ENCODE results near the gene ABCD1.
"Not testable (repeated sequence)": the region's sequence is repeated elsewhere in the genome, so short reads cannot be mapped to it uniquely, and the experiment has no call there.

The ABCD1 gene

GRCh38 chrX:153734871-153735270, 10.2 kb downstream of the ABCD1 start:
- no peak for DNase-seq (ENCODE audit: low read depth in 3 of 3)

DNA sequence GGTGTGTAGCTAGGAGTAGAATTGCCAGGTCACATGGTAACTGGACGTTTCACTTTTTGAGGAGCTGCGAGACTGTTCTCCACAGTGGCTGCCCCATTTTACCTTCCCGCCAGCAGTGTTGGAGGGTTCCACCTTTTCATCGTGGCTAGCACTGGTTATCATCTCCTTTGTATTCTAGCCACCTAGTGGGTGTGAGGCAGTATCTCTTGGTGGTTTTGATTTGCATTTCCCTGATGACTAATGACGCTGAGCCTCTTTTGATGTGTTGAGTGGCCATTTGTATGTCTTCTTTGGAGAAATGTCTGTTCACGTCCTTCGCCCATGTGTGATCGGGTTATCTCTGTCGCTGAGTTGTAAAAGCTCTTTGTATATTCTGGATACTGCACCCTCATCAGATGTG, 10.6 kb downstream of the ABCD1 start:
- DNase-seq (ENCODE audit: low read depth in 3 of 3), result no peak

- DNase-seq (ENCODE audit: low read depth in 3 of 3), result no peak
Measured at GRCh38 chrX:153736071-153736820, 11.6 kb downstream of the ABCD1 start.

DNA sequence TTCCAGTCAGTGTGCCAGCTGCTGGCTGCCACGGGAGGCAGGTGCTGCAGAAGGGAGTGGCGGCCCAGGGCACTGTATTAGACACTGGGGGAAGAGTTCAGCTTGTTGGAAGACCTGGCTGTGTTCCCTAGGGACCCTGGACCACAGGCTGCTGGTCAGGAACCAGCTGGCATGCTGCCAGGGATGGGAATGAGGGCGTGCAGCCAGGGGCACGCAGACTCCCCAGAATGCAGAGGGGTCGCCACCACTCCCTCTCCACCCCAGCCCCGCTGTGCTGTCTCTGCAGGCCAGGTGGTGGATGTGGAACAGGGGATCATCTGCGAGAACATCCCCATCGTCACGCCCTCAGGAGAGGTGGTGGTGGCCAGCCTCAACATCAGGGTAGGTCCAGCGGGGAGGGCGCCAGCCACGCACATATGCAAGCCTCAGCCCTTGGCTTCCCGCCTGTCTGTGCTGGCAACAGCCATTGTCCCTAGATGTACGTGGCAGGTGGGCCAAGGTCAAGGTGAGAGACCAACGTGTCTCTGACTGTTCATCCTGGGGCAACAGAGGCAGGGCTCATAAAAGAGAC, 12.3 kb downstream of the ABCD1 start:
- DNase-seq (ENCODE audit: low read depth in 3 of 3), result no peak

DNA sequence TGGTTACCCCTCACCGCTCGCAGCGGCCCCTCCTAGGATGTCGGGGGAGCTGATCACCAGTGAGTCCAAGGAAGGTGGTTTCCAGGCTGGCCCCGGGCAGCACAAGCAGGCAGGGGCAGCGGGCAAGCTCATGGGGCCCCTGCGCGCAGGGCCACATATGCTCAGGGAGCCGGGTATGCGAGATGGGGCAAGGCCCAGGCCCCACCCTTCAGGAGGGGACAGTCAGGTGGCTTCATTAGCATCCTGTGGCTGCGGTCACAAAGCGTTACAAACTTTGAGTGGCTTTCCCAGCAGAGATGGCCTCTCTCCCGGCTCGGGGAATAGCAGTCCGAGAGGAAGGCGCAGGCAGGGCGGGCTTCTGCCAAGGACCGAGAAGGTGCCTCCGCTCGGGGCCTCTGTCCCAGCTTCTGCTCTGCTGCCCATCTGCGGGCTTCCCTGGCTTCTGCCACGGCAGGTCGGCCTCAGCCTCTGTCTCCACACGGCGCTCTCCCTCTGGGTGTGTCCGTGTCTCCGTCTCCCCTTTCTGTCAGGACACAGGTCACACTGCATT, 13.5 kb downstream of the ABCD1 start:
- no peak for DNase-seq (ENCODE audit: low read depth in 3 of 3)

DNA sequence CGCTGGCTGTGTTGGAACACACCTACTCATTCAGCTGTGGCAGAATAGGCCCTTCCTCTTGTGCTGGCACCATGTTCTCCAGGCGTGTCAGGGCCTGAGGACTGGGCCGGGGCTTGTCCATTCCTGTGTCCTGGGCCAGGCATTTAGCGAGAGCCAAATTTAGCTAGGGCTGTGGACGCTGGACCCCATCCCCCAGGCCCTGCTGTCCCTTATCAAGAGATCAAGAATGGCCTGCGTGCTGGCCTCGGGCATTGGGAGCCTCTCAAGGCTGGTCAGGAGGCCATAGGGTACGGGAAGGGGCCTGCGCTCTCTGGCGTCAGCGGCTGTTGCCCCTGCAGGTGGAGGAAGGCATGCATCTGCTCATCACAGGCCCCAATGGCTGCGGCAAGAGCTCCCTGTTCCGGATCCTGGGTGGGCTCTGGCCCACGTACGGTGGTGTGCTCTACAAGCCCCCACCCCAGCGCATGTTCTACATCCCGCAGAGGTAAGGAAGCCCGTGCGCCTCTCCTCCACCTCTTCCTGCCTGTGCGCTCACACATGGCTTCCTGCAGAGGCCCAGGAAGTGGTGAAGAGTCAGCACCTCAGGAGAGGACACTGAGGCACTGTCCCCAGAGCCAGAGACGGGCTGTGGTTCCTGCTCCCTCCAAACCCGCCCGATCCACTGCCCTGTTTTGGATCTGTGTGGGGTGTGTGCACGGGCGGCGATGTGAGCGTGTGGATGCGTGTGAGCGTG, 15.3 kb downstream of the ABCD1 start:
- no peak for DNase-seq (ENCODE audit: low read depth in 3 of 3)

DNA sequence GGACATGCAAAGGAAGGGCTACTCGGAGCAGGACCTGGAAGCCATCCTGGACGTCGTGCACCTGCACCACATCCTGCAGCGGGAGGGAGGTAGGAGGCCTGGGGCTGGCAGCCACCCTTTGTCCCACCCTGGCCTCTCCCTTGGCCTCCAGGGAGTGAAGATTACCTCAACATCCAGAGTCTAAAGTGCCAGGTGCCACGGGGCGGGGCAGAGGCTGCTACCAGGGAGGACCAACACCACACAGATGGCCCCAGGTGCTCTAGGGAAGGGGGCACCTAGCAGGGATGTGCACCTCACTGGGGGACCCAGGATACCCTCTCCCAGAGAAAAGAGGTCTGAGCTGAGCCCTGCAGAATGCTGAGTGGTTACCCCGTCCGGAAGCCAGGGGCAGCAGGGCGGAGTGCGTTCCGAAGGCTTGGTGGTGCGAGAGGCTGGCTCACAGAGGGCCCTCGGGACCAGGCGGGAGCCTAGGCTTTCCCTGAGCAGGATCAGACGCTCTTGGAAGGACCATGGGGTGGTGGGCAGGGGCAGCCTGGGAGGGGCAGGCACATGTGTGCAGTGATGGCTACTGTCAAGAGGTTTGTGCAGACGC, 16.1 kb downstream of the ABCD1 start:
- DNase-seq (ENCODE audit: low read depth in 3 of 3), result no peak

DNA sequence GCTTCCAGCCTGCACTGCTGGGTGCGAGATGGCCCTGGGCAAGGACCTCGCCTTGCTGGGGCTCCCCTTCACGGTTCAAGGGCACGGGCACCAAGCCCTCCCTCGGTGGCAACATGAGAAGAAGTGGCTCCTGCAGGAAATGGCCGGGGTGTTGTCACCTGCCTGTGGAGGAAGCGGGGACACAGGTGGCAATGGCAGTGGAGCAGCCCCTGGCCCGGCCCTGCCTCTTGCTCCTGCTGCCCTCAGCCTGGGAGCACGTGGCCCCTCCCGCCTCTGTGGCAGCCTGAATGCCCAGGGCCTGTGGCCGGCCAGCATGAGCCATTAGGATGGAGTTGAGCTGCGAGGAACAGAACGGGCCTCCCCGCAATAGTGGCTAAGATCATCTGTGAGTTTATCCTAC, 16.8 kb downstream of the ABCD1 start:
- DNase-seq (ENCODE audit: low read depth in 3 of 3), result no peak

DNA sequence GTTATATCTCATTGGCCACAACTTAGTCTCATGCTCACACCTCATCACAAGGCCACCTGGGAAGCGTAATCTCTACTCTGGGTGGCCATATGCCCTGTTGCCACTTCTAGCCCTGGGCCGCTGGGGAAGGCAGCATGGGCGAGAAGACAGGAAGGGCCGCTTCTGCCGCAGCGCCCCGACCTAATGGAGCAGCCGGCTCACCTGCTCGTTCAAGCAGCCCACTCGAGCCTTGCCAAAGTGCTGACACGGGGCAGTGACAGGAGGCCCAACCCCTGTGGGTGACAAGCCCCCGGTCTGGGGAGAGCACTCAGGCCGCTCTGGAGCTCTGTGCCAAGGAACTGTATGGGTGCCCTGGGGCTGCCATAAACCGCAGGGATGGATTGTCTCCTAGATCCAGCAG, 17.5 kb downstream of the ABCD1 start:
- not testable (repeated sequence) for DNase-seq (ENCODE audit: low read depth in 3 of 3)

- not testable (repeated sequence) for DNase-seq (ENCODE audit: low read depth in 3 of 3)
Measured at GRCh38 chrX:153742796-153743467, 18.3 kb downstream of the ABCD1 start.

DNA sequence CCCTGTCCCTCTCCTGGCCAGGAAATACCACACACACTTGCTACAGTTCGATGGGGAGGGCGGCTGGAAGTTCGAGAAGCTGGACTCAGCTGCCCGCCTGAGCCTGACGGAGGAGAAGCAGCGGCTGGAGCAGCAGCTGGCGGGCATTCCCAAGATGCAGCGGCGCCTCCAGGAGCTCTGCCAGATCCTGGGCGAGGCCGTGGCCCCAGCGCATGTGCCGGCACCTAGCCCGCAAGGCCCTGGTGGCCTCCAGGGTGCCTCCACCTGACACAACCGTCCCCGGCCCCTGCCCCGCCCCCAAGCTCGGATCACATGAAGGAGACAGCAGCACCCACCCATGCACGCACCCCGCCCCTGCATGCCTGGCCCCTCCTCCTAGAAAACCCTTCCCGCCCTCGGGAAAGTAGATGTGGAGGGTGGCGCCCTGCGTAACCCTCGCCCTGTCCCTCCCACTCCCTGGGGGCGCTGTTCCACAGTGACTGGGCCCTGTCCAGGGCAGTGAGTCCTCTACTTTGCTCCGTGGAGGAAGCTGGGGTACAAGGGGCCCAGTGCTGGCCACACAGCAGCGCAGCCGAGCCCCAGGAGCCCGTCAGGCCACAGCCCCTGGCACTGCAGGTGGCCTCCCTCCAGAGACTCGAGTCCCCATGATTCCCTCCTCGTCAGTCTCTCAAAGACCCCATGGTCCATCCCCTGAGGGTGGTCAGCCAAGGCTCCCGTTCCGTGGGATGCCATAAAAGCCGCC, 19.0 kb downstream of the ABCD1 start:
- not testable (repeated sequence) for DNase-seq (ENCODE audit: low read depth in 3 of 3)

DNA sequence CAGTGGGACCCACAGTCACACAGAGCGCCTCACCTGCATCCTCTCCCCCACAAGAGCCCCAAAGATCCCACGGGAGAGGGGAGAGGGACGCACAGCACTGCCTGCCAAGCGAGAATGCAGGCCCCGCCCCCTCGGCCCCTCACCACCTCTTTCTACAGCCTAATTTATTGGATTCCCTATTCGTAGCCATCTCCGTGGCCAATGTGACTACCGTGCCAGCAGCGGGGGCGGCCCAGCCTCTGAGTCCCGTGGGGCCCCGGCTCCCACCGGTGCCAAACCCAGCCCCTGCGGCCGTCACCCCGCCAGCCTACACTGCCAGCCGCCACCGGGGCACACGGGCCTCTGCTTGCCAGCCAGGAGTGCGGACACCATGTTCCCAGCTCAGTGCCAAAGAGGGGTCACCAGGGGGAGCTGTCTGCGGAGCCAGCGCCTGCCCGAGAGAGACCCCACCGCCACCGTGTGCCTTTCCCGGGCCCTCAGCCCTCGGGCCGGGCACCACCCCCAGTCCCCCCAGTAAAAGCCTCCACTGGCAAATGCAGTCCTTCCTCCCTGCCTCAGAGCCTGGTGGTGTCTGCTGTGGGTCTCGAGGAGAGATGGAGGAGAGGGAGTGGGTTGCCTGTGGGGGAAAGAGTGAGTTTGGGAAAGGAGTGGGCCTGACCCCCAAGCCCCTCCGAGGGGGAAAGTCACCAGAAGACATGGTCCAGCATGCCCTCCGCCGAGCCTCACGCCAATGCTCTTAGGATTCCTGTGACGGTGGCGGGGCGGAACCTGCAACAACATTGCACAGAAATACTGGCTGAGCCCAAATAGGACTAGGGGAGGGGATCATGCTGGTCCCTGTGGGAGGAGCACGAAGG, 19.8 kb downstream of the ABCD1 start:
- DNase-seq (ENCODE audit: low read depth in 3 of 3), result no peak

- not testable (repeated sequence) for DNase-seq (ENCODE audit: low read depth in 3 of 3)
Measured at GRCh38 chrX:153745067-153745433, 20.4 kb downstream of the ABCD1 start.

- no peak for DNase-seq (ENCODE audit: low read depth in 3 of 3)
Measured at GRCh38 chrX:153746359-153746758, 21.7 kb downstream of the ABCD1 start.

DNA sequence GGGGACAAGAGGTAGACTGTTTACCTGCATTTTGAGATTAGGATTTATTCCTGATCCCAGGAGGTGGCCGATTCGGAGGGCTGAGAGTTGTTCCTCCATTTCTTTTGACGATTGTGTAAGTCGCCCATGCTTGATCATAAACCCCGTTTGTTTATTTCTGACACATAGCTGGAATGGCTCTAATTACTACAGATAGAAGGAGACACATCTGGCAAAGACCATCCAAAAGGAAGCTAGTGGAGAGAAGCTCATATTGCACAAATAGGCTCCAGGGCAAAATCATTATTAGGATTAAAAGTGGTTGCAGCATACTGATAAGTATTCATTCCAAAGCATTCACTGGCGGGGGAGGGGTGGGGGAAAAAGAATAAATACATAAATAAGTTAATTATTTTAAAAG, 22.3 kb downstream of the ABCD1 start:
- DNase-seq (ENCODE audit: low read depth in 3 of 3), result not testable (repeated sequence)

DNA sequence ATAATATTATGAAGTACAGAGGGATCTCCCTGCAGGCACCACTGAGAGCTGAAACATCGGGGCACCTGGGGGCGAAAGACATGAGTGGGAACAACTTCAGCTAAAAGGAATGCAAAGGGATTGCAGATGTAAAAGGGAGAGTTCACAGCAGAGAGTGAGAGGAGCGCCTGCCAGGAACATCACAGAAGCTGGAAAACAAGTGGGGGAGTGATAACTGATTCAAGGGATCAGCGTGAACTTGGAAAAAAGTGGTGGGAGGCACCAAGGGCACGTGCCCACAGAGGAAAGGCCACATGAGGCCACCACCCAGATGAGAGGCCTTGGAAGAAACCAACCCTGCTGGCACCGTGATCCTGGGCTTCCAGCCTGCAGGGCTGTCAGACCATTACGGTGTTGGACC, 24.4 kb downstream of the ABCD1 start:
- DNase-seq (ENCODE audit: low read depth in 3 of 3), result not testable (repeated sequence)

GRCh38 chrX:153750127-153750774, 25.6 kb downstream of the ABCD1 start:
- DNase-seq (ENCODE audit: low read depth in 3 of 3), result no peak

DNA sequence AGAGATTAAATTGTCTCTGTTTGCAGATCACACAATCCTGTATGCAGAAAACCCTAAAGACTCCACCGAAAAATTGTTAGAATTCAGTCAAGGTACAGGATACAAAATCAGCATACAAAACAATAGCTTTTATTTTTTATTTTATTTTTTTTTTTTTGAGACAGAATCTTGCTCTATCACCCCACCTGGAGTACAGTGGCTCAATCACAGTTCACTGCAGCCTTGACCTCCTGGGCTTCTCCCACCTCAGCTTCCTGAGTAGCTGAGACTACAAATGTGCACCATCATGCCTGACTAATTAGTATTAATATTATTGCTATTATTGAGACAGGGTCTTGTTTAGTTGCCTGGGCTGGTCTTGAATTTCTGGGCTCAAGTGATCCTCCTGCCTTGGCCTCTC, 30.5 kb downstream of the ABCD1 start:
- no peak for DNase-seq (ENCODE audit: low read depth in 3 of 3)

DNA sequence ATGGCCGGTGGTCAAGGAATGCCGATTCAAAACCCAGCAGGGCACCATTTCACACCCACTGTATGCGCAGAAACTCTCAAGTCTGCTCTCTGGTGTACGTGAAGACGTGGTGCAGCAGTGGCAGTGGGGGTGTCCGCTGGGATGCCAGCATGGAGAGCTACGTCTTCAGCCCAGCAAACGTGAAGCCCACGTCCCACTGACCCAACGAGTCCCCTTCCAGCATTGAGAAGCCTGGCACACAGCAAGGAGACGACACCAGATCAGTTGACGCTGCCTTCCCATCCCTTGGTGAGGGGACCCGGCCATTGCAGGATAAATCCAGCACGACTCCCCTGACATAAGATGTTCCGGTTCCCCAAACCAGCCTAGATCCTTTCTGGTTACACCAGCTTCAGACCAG, 37.2 kb downstream of the ABCD1 start:
- no peak for DNase-seq (ENCODE audit: low read depth in 3 of 3)

All from stimulated activated CD4-positive, alpha-beta T cell treated with anti-CD3 and anti-CD28 coated beads, TNF-alpha, amount 100 ng/mL, for 48 hours (primary cell).